Thyroid gland (tissue), 4 donors: ENCODE data around the gene CACNA1A.

Experiments used
- POLR2A ChIP-seq, 2 donors: fragments of 450-650 bp; IDR thresholded peaks; one replicate each; pipeline ENCODE4 v1.6.1; 2017; ENCODE audit warnings: antibody characterized with exemption in 2 of 2, mild to moderate bottlenecking in 2 of 2, moderate library complexity in 1 of 2
- TF ChIP-seq, protein P1 (sequence below), 6 experiments: fragments of 200-600 bp in 3 of 6; fragments of 450-650 bp in 3 of 6; sonication (generic) in 3 of 6; IDR thresholded peaks; one replicate each; pipeline ENCODE4 v1.5.1; 2016 to 2019; ENCODE audit warnings: antibody characterized with exemption in 6 of 6, mild to moderate bottlenecking in 2 of 6, inconsistent platforms in 1 of 6, moderate library complexity in 1 of 6

DNA sequence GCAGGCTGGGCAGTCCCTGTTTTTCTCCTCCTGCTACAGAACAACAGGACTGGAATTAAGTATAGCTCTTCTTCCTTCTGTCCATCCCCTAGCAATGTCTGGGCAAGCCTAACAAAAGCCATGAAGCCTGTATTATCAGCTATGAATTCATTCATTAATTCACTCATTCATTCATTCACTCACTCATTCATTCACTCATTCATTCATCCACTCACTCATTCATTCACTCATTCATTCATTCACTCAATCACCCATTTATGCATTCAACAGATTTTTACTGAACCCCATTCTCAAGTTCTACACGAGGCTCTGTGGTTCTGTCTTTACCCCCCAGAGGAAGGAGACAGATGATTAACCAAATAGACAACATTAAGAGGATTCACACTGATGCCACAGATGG is 69.9 kb downstream of the CACNA1A start:
- TF ChIP-seq, protein P1, sequence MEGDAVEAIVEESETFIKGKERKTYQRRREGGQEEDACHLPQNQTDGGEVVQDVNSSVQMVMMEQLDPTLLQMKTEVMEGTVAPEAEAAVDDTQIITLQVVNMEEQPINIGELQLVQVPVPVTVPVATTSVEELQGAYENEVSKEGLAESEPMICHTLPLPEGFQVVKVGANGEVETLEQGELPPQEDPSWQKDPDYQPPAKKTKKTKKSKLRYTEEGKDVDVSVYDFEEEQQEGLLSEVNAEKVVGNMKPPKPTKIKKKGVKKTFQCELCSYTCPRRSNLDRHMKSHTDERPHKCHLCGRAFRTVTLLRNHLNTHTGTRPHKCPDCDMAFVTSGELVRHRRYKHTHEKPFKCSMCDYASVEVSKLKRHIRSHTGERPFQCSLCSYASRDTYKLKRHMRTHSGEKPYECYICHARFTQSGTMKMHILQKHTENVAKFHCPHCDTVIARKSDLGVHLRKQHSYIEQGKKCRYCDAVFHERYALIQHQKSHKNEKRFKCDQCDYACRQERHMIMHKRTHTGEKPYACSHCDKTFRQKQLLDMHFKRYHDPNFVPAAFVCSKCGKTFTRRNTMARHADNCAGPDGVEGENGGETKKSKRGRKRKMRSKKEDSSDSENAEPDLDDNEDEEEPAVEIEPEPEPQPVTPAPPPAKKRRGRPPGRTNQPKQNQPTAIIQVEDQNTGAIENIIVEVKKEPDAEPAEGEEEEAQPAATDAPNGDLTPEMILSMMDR (IDR thresholded peaks at IDR 0.05): no peak
- TF ChIP-seq POLR2A (IDR thresholded peaks at IDR 0.05): no peak
